HUES6 (cell line): ENCODE data around the gene SLC12A2.

Experiments
- H3K27ac ChIP-seq: 2 replicates; pipeline ENCODE4 v1.7.0; 2013; ENCODE audit warnings: low read depth, mild to moderate bottlenecking, low read length, inconsistent platforms
- H3K27me3 ChIP-seq: 2 replicates; pipeline ENCODE4 v1.6.1; 2013; ENCODE audit warnings: low read length; ENCODE audit not compliant: control insufficient read depth, insufficient read depth
- H3K36me3 ChIP-seq: 2 replicates; pipeline ENCODE4 v1.6.1; 2013; ENCODE audit warnings: low read length; ENCODE audit not compliant: control insufficient read depth, insufficient read depth
- H3K4me1 ChIP-seq: 2 replicates; pipeline ENCODE4 v1.6.1; 2013; ENCODE audit warnings: low read length; ENCODE audit not compliant: control insufficient read depth, insufficient read depth
- H3K4me3 ChIP-seq: 2 replicates; pipeline ENCODE4 v1.5.1; 2013; ENCODE audit warnings: low read depth, low read length
- H3K9ac ChIP-seq: one replicate; pipeline ENCODE4 v1.6.1; 2013; ENCODE audit warnings: mild to moderate bottlenecking, low read length
- H3K9me3 ChIP-seq: 2 replicates; pipeline ENCODE4 v1.6.1; 2013; ENCODE audit warnings: low read depth, low read length; ENCODE audit not compliant: control insufficient read depth, insufficient read depth

Gene SLC12A2

GRCh38 chr5:128074953-128075352 is 8.6 kb upstream of the SLC12A2 start:
- H3K36me3 ChIP-seq, result no peaks in the 10 kb centered on the region
- no peak overlapping the region for H3K27ac ChIP-seq
- H3K9me3 ChIP-seq, result no peaks in the 10 kb centered on the region
- H3K4me1 ChIP-seq, result no peaks in the 10 kb centered on the region
- no peaks in the 10 kb centered on the region for H3K27me3 ChIP-seq
- H3K4me3 ChIP-seq, result no peak overlapping the region
- no peak overlapping the region for H3K9ac ChIP-seq

DNA sequence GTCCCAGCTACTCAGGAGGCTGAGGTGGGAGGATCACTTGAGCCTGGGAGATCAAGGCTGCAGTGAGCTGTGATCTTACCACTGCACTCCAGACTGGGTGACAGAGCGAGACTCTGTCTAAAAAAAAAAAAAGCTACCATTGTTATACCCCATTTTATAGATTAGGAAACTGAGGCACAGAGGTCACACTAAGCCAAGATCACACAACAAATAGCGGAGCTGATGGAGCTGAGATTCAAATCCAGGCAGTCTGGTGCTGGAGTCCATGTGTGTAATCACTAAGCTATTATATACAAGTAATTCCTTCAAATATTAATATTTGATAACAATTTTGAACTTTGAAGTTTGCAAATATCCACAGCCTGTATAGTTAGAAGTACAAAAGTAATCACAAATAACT is 6.0 kb upstream of the SLC12A2 start:
- Histone ChIP-seq H3K4me1 (peaks cover 4% of the 10 kb centered on the region; the same call in 1 of the 2 replicates), H3K27ac (no peak overlapping the region), H3K27me3 (peaks cover 2% of the 10 kb centered on the region; the same call in 1 of the 2 replicates), H3K4me3 (no peak overlapping the region), H3K9ac (no peak overlapping the region), H3K36me3 (no peaks in the 10 kb centered on the region), H3K9me3 (no peaks in the 10 kb centered on the region)

GRCh38 chr5:128081111-128081851 is 2.3 kb upstream of the SLC12A2 start:
- Histone ChIP-seq H3K27ac (no peak overlapping the region), H3K4me3 (no peak overlapping the region), H3K27me3 (peaks cover 25% of the 10 kb centered on the region), H3K4me1 (peaks cover 9% of the 10 kb centered on the region; the same call in 1 of the 2 replicates), H3K9me3 (no peaks in the 10 kb centered on the region), H3K9ac (no peak overlapping the region), H3K36me3 (no peaks in the 10 kb centered on the region)

DNA sequence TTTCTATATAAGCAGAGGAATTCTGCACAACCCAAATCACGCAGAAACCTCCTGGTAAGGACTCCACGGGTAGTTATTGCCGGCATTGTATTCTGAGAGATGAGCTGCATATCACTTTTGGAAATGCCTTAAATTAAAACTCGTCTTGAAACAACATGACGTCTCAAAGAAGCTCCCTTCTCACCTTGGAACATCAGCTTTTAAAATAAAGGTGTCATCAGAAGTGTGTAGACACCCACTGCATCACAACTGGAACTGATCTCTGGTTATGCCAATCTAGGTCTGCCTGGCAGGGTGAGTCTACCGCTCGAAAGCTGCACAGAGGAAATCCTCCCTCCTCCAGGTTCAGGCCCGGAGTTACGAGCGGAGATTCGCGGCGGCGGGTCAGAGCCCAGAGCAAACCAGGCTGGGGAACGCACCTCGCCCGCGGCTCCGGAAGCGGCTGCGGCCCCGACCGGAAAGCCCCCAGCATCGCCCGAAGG is 974 bp upstream of the SLC12A2 start:
- peaks cover 9% of the 10 kb centered on the region; the same call in 1 of the 2 replicates for H3K4me1 ChIP-seq
- no peaks in the 10 kb centered on the region for H3K9me3 ChIP-seq
- H3K36me3 ChIP-seq, result no peaks in the 10 kb centered on the region
- H3K27ac ChIP-seq, result no peak overlapping the region
- peak overlapping the region; percentile 76 for H3K4me3 ChIP-seq
- H3K9ac ChIP-seq, result peak overlapping the region; percentile 86
- H3K27me3 ChIP-seq, result peaks cover 26% of the 10 kb centered on the region

GRCh38 chr5:128083811-128084227 is 253 bp downstream of the SLC12A2 start:
- Histone ChIP-seq H3K27ac (no peak overlapping the region), H3K4me1 (peaks cover 9% of the 10 kb centered on the region; the same call in 1 of the 2 replicates), H3K9me3 (no peaks in the 10 kb centered on the region), H3K4me3 (peak overlapping the region; percentile 76), H3K27me3 (peaks cover 26% of the 10 kb centered on the region), H3K36me3 (no peaks in the 10 kb centered on the region), H3K9ac (peak overlapping the region; percentile 86)

DNA sequence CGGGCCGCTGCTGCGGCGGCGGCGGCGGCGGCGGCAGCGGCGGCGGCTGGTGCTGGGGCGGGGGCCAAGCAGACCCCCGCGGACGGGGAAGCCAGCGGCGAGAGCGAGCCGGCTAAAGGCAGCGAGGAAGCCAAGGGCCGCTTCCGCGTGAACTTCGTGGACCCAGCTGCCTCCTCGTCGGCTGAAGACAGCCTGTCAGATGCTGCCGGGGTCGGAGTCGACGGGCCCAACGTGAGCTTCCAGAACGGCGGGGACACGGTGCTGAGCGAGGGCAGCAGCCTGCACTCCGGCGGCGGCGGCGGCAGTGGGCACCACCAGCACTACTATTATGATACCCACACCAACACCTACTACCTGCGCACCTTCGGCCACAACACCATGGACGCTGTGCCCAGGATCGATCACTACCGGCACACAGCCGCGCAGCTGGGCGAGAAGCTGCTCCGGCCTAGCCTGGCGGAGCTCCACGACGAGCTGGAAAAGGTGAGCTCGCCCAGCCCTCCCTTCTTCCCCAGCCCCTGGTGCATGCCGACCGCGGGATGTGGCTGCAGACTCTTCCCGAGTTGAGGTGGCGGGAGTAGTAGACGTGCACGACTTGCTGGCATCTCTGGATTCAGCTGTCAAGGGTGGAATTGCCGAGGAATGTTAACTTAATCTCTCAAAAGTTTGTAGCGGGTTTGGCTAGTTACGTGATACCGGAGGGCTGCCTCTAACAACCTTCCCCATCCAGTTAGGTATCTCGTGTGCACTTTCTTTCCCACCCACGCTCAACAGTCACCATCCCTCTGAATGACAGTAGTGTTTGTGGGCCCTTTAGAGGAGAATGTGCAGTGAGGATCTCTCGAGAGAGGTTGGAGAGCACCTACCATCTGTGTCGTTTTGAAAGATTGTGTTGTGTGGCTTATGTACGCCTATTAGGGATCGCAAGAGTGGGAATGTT is 932 bp downstream of the SLC12A2 start:
- Histone ChIP-seq H3K27ac (no peak overlapping the region), H3K36me3 (no peaks in the 10 kb centered on the region), H3K27me3 (peaks cover 26% of the 10 kb centered on the region), H3K4me1 (peaks cover 9% of the 10 kb centered on the region; the same call in 1 of the 2 replicates), H3K4me3 (peak overlapping the region; percentile 76), H3K9me3 (no peaks in the 10 kb centered on the region), H3K9ac (peak overlapping the region; percentile 86)

GRCh38 chr5:128085413-128085812 is 1.8 kb downstream of the SLC12A2 start:
- peaks cover 26% of the 10 kb centered on the region for H3K27me3 ChIP-seq
- H3K9ac ChIP-seq, result no peak overlapping the region
- no peaks in the 10 kb centered on the region for H3K36me3 ChIP-seq
- H3K27ac ChIP-seq, result no peak overlapping the region
- H3K9me3 ChIP-seq, result no peaks in the 10 kb centered on the region
- H3K4me1 ChIP-seq, result peaks cover 9% of the 10 kb centered on the region; the same call in 1 of the 2 replicates
- peak overlapping the region; percentile 76 for H3K4me3 ChIP-seq

DNA sequence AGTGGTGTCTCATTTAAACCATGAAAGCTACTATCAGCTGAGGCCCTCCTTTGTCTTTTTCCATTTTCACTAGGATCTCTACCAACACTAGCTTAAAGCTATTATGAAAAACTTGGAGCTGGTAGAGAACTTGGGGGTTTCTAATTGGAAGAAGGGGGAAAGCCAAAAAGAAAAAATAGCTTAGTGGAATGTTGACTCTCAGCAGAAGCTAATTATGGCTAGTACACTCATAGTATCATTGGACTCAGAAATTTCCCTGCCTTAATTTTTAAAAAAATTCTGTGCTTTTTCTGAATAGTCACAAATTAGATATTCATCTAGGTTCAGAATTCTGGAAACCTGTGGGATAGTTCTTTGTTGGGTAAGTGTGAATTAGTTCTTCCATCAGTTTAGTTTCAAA is 8.0 kb downstream of the SLC12A2 start:
- H3K27ac ChIP-seq, result no peak overlapping the region

DNA sequence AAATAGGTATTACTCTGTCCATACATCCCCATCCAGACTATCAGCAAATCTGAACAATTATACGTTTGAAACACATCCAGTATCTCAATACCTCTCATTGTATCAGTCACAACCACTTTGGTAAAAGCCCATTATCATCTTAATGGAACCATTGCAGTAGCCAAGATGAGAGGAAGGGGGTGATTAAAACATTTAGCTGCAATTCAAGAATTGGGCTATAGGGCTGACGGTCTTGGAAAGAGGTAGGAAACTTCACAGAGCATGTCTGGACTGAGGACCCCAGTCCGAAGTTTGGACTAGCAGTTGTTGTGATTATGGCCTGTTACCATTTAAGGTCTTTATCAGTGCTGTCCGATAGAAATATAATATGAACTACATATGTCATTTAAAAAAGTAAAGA is 8.6 kb downstream of the SLC12A2 start:
- peaks cover 6% of the 10 kb centered on the region; the same call in 1 of the 2 replicates for H3K9me3 ChIP-seq
- 0 out of 2 replicates have a peak, but pooled peaks cover 3% of the 10 kb centered on the region for H3K4me1 ChIP-seq
- H3K36me3 ChIP-seq, result no peaks in the 10 kb centered on the region
- no peak overlapping the region for H3K27ac ChIP-seq
- no peak overlapping the region for H3K4me3 ChIP-seq
- H3K9ac ChIP-seq, result no peak overlapping the region
- H3K27me3 ChIP-seq, result no peaks in the 10 kb centered on the region

More for the DNA sequence above, 8.0 kb downstream of the SLC12A2 start:
- Histone ChIP-seq H3K9ac (no peak overlapping the region), H3K27me3 (no peaks in the 10 kb centered on the region), H3K4me3 (no peak overlapping the region), H3K36me3 (no peaks in the 10 kb centered on the region), H3K9me3 (peaks cover 1% of the 10 kb centered on the region; the same call in 1 of the 2 replicates), H3K4me1 (0 out of 2 replicates have a peak, but pooled peaks cover 3% of the 10 kb centered on the region)

- Histone ChIP-seq H3K9me3 (peaks cover 13% of the 10 kb centered on the region), H3K36me3 (no peaks in the 10 kb centered on the region), H3K4me3 (no peak overlapping the region), H3K9ac (no peak overlapping the region), H3K27ac (no peak overlapping the region), H3K27me3 (no peaks in the 10 kb centered on the region), H3K4me1 (0 out of 2 replicates have a peak, but pooled peaks cover 3% of the 10 kb centered on the region)
Observed at GRCh38 chr5:128093368-128093767, 9.8 kb downstream of the SLC12A2 start.
